NCI-H1436 (cell line): ENCODE results near the gene PLAC8.
"Not testable (repeated sequence)": the region's sequence is repeated elsewhere in the genome, so short reads cannot be mapped to it uniquely, and the experiment has no call there.

Experiments
- DNase-seq: peaks from one replicate; lab custom pipeline; 2025; lab: John Stamatoyannopoulos, UW

Gene PLAC8

GRCh38 chr4:83114576-83114975 is at the start of gene PLAC8:
Gene PLAC8, minus strand, starts transcription at chr4:83114729. Its CDS starts 6,808 bp downstream, at chr4:83107921.
- DNase-seq = peak; percentile 30

GRCh38 chr4:83153417-83153816 is 38.9 kb upstream of the PLAC8 start:
- no peak for DNase-seq

GRCh38 chr4:83152746-83153145 is 38.2 kb upstream of the PLAC8 start:
- DNase-seq = no peak

GRCh38 chr4:83151651-83152050 is 37.1 kb upstream of the PLAC8 start:
- DNase-seq = no peak

- DNase-seq = no peak
Observed at GRCh38 chr4:83150653-83151330, 36.3 kb upstream of the PLAC8 start.

GRCh38 chr4:83149865-83150652 is 35.5 kb upstream of the PLAC8 start:
- DNase-seq = no peak

GRCh38 chr4:83146841-83147240 is 32.3 kb upstream of the PLAC8 start:
- no peak for DNase-seq

GRCh38 chr4:83145776-83146175 is 31.2 kb upstream of the PLAC8 start:
- not testable (repeated sequence) for DNase-seq

- no peak for DNase-seq
Observed at GRCh38 chr4:83139514-83140156, 25.1 kb upstream of the PLAC8 start.

GRCh38 chr4:83138946-83139345 is 24.4 kb upstream of the PLAC8 start:
- DNase-seq = no peak

GRCh38 chr4:83132065-83132464 is 17.5 kb upstream of the PLAC8 start:
- no peak for DNase-seq

- DNase-seq = no peak
Observed at GRCh38 chr4:83129264-83129663, 14.7 kb upstream of the PLAC8 start.

- DNase-seq = no peak
Observed at GRCh38 chr4:83128240-83128929, 13.9 kb upstream of the PLAC8 start.

- DNase-seq = no peak
Observed at GRCh38 chr4:83125738-83126141, 11.2 kb upstream of the PLAC8 start.

GRCh38 chr4:83124111-83124780 is 9.7 kb upstream of the PLAC8 start:
- DNase-seq = no peak

- DNase-seq = no peak
Observed at GRCh38 chr4:83121246-83121645, 6.7 kb upstream of the PLAC8 start.

- no peak for DNase-seq
Observed at GRCh38 chr4:83118869-83119268, 4.3 kb upstream of the PLAC8 start.

GRCh38 chr4:83115656-83116285 is 1.2 kb upstream of the PLAC8 start:
- no peak for DNase-seq

GRCh38 chr4:83115000-83115399 is 471 bp upstream of the PLAC8 start:
- DNase-seq = no peak

- no peak for DNase-seq
Observed at GRCh38 chr4:83113429-83113786, 1.1 kb downstream of the PLAC8 start.

GRCh38 chr4:83112678-83113428 is 1.7 kb downstream of the PLAC8 start:
- DNase-seq = no peak
